Measurements from ENCODE around the gene LIPC. TPM values are rescaled to one million over a fixed set of nuclear protein-coding genes. Genes with fewer than 3 reads are reported as not detected.

LIPC gene
- total RNA-seq, 4 donors from 2014 or later: 0.48 to 8.2 (median 2.6) TPM; not detected in 1

GRCh38 chr15:58487041-58487723 lies 55.4 kb downstream of the LIPC start:
- WGBS, 2 donors (ENCODE audit: low coverage in 1 of 2): 91% methylated on average over 4 of the region's 4 CpGs; no CpG with 5 or more reads in 1 of the 2 donors
- Histone ChIP-seq H3K27ac (no peak overlapping the region), H3K4me1 (peaks cover 0 to 3% (median 0%) of the 10 kb centered on the region in 4 donors), H3K36me3 (no peaks in the 10 kb centered on the region), H3K4me3 (no peak overlapping the region), H3K27me3 (no peaks in the 10 kb centered on the region), H3K9me3 (peaks cover 0 to 6% of the 10 kb centered on the region in 2 donors)
- TF ChIP-seq EP300 (IDR thresholded peaks at IDR 0.05; ENCODE audit: low read depth): no peak
- TF ChIP-seq CTCF (IDR thresholded peaks at IDR 0.05): no peak
- no peak for TF ChIP-seq POLR2A (IDR thresholded peaks at IDR 0.05)
- TF ChIP-seq POLR2AphosphoS5 (IDR thresholded peaks at IDR 0.05): no peak
- intact Hi-C loops (cut with DNase I; ENCODE audit: low total_unique reads) (no loop called here), in situ Hi-C loops (cut with MboI; ENCODE audit: low pct_ligation_motif_present in 1 of 4, low pct_unique_long_range_greater_than_20kb in 1 of 4, low sequenced_read_pairs in 3 of 4) (no loop called here)
- DNase-seq: no peak

GRCh38 chr15:58487724-58488120 lies 55.9 kb downstream of the LIPC start:
- in situ Hi-C loops (cut with MboI; ENCODE audit: low pct_ligation_motif_present in 1 of 4, low pct_unique_long_range_greater_than_20kb in 1 of 4, low sequenced_read_pairs in 3 of 4): no loop called here
- H3K36me3 ChIP-seq: no peaks in the 10 kb centered on the region
- H3K27me3 ChIP-seq: no peaks in the 10 kb centered on the region
- H3K27ac ChIP-seq: no peak overlapping the region
- peaks cover 0 to 3% (median 0%) of the 10 kb centered on the region in 4 donors for H3K4me1 ChIP-seq
- DNase-seq: no peak
- intact Hi-C loops (cut with DNase I; ENCODE audit: low total_unique reads): no loop called here
- H3K9me3 ChIP-seq: peaks cover 0 to 6% of the 10 kb centered on the region in 2 donors
- H3K4me3 ChIP-seq: no peak overlapping the region
- TF ChIP-seq EP300 (IDR thresholded peaks at IDR 0.05; ENCODE audit: low read depth) (no peak), POLR2A (IDR thresholded peaks at IDR 0.05) (no peak), POLR2AphosphoS5 (IDR thresholded peaks at IDR 0.05) (no peak), CTCF (IDR thresholded peaks at IDR 0.05) (no peak)
- 73 to 85% methylated on average over 2 to 3 of the region's 3 CpGs for WGBS, 2 donors (ENCODE audit: low coverage in 1 of 2)

GRCh38 chr15:58489289-58490085 lies 57.7 kb downstream of the LIPC start:
- no peak overlapping the region for H3K27ac ChIP-seq
- no peak for DNase-seq
- intact Hi-C loops (cut with DNase I; ENCODE audit: low total_unique reads) (no loop called here), in situ Hi-C loops (cut with MboI; ENCODE audit: low pct_ligation_motif_present in 1 of 4, low pct_unique_long_range_greater_than_20kb in 1 of 4, low sequenced_read_pairs in 3 of 4) (no loop called here)
- 86 to 90% methylated on average over 2 to 6 of the region's 6 CpGs for WGBS, 2 donors (ENCODE audit: low coverage in 1 of 2)
- H3K36me3 ChIP-seq: no peaks in the 10 kb centered on the region
- no peak overlapping the region for H3K4me3 ChIP-seq
- H3K4me1 ChIP-seq: peaks cover 0 to 3% (median 0%) of the 10 kb centered on the region in 4 donors
- no peak for TF ChIP-seq CTCF (IDR thresholded peaks at IDR 0.05)
- no peak for TF ChIP-seq EP300 (IDR thresholded peaks at IDR 0.05; ENCODE audit: low read depth)
- no peak for TF ChIP-seq POLR2AphosphoS5 (IDR thresholded peaks at IDR 0.05)
- TF ChIP-seq POLR2A (IDR thresholded peaks at IDR 0.05): no peak
- H3K27me3 ChIP-seq: no peaks in the 10 kb centered on the region
- H3K9me3 ChIP-seq: peaks cover 0 to 6% of the 10 kb centered on the region in 2 donors

- DNase-seq: no peak
- H3K27ac ChIP-seq: no peak overlapping the region
- H3K9me3 ChIP-seq: peaks cover 0 to 6% of the 10 kb centered on the region in 2 donors
- 89 to 98% methylated on average over 15 to 27 of the region's 27 CpGs for WGBS, 2 donors (ENCODE audit: low coverage in 1 of 2)
- no peaks in the 10 kb centered on the region for H3K36me3 ChIP-seq
- no peak for TF ChIP-seq CTCF (IDR thresholded peaks at IDR 0.05)
- no peak for TF ChIP-seq EP300 (IDR thresholded peaks at IDR 0.05; ENCODE audit: low read depth)
- no peak for TF ChIP-seq POLR2A (IDR thresholded peaks at IDR 0.05)
- TF ChIP-seq POLR2AphosphoS5 (IDR thresholded peaks at IDR 0.05): no peak
- intact Hi-C loops (cut with DNase I; ENCODE audit: low total_unique reads) (no loop called here), in situ Hi-C loops (cut with MboI; ENCODE audit: low pct_ligation_motif_present in 1 of 4, low pct_unique_long_range_greater_than_20kb in 1 of 4, low sequenced_read_pairs in 3 of 4) (no loop called here)
- no peaks in the 10 kb centered on the region for H3K27me3 ChIP-seq
- H3K4me1 ChIP-seq: peaks cover 0 to under 1% (median 0%) of the 10 kb centered on the region in 4 donors
- no peak overlapping the region for H3K4me3 ChIP-seq
Observed at GRCh38 chr15:58490086-58490887, 58.5 kb downstream of the LIPC start.
